Stimulated activated CD8-positive, alpha-beta memory T cell treated with anti-CD3 and anti-CD28 coated beads, Interleukin-15, amount 100 ng/mL, for 4 hours (primary cell): ENCODE results near the gene HS6ST2.

Source experiments
- DNase-seq, 2 donors: peaks; one replicate each; pipeline ENCODE4 v3.0.0-alpha.2; 2020; ENCODE audit warnings: low read depth in 2 of 2

Gene HS6ST2

GRCh38 chrX:132615391-132616131, 342.9 kb downstream of the HS6ST2 start:
- DNase-seq = no peak

DNA sequence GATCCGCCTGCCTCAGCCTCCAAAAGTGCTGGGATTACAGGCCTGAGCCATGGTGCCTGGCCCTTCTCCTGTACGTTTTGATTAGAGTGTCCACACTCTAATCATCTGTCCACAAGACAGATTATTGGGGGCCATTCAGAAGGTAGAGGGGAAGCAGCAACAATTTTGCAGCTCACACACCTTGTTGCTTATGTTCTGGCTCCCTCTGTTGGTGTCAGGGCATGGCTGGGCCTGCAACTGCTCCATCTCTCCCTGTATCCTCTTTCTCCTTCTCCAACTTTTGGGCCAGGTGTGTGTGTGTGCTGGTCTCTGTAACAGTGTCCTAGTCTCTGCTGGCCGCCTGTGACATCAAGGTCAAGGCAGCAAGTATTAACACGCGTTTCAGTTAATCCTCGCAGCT, 344.1 kb downstream of the HS6ST2 start:
- no peak for DNase-seq

- no peak for DNase-seq
Observed at GRCh38 chrX:132613801-132614200, 344.6 kb downstream of the HS6ST2 start.

DNA sequence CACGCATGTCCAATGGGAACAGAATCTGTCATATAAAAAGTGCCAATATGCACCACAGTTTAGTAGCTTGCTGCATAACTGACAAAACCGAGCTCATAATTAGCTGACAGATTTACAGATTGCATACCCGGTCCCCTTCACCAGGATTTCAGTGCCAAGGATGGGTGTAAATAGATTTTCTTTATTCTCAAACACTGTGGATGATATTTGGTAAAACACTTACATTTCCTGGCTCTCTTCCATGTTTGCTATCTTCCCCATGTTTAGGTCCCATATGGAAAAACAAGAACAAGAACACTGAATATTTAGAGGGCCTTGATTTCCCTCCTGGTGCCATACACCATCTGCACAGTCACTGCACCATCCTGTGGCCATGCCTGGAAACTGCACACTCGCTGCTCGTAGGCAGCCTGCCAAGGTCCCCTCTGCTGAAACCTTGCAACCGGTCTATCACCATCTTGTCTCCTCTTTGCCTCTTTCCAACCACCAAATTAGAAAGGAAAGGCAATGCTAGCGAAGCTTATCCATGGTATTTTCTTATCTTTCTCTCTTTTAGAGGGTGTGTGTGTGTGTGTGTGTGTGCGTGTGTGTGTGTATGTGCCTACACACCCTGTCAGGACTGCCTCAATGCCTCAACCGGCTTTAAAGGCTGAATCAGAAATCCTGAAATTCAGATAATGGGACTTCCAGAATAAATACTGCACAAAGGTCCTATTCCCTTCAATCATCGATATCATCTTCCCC, 345.4 kb downstream of the HS6ST2 start:
- no peak for DNase-seq

- DNase-seq = no peak
Observed at GRCh38 chrX:132610536-132610935, 347.9 kb downstream of the HS6ST2 start.

- no peak for DNase-seq
Observed at GRCh38 chrX:132609362-132609848, 349.0 kb downstream of the HS6ST2 start.

DNA sequence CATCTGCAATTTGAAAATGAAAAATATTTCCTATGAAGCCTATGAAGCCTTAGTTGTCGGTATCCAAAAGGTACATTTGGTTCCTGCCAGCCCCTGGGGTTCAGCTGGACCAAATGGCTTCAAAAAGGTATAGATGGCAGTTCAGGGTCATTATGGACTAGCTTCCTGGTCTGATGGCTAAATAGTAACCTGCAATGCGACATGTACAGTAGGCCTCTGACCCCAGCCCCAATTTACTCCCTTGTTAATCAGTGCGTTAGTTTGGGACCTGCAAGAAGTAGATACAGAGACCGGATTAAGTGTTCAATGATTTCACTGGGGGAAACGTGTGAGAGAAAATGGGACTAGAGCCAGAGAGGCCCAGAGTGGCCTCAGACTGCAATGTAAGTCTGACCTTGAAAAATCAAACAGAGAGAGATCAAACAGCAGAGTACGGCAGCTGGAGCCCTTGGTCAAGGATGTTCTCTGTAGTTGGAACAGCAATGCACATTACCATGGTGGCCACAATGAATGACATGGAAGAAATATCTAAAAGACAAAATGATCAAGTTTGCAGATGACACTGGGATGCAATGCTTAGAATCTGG, 354.6 kb downstream of the HS6ST2 start:
- no peak for DNase-seq

GRCh38 chrX:132602701-132603100, 355.7 kb downstream of the HS6ST2 start:
- no peak for DNase-seq

- DNase-seq = no peak
Observed at GRCh38 chrX:132594999-132595398, 363.4 kb downstream of the HS6ST2 start.

GRCh38 chrX:132594129-132594528, 364.3 kb downstream of the HS6ST2 start:
- no peak for DNase-seq

DNA sequence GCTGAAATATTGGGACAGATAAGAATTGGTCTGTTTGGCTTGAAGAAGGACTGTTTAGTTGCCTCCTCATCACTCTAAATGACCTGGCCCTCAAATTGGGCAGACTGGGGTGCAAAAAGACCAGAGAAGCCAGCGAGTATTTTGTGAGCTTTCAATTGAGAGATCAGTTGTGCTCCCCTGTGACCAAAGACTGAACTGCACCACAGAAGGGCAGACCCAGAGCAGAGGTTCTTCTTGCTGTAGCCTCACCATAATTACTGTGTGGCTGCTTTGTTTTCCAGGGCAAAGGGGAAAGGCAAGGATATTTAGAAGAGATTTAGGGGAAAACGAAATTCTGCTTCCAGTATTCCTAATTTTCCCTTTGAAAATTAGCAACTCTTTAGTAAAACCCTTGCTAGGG, 365.5 kb downstream of the HS6ST2 start:
- DNase-seq = no peak

GRCh38 chrX:132591719-132592275, 366.6 kb downstream of the HS6ST2 start:
- DNase-seq = no peak

- DNase-seq = no peak
Observed at GRCh38 chrX:132590350-132591026, 367.9 kb downstream of the HS6ST2 start.

DNA sequence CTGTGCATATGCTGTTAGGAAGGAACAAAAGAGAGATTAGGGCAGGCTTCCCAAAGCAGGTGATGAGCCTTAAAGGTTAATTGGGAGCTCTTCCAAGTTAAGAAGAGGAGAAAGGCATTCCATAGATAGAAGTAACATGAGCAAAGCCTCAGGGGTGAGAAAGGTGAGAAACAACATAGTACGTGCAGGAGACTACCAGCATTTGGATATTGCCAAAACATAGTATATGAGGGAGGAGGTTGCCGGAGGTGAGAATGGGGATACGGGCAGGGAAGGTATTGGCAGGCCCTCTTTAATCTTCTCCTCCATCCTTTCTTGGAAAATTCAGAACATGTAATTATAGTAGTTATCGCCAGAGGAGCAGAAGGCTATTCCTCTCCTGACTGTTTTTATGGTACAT, 373.5 kb downstream of the HS6ST2 start:
- no peak for DNase-seq

GRCh38 chrX:132576939-132577338, 381.5 kb downstream of the HS6ST2 start:
- no peak for DNase-seq
